ENCODE data around the gene ASTN1.

GRCh38 chr1:176894450-176894849 is 270.1 kb downstream of the ASTN1 start:
- TF ChIP-seq CTCF (IDR thresholded peaks at IDR 0.05) (no peak), POLR2A (IDR thresholded peaks at IDR 0.05) (no peak)

Data from heart left ventricle (tissue), 13 donors.